Transverse colon (tissue), 4 donors: Measurements from ENCODE around the gene FAT3. TPM values are rescaled to one million over a fixed set of nuclear protein-coding genes. Genes with fewer than 3 reads are reported as not detected.

Experiments
- DNase-seq: peaks from one replicate; pipeline ENCODE4 v3.0.0-alpha.2; 2019
- H3K27ac ChIP-seq, 4 donors: fragments of 200-600 bp; sonication (generic); 2 replicates each; pipeline ENCODE4 v1.5.1; 2016 to 2018; ENCODE audit warnings: inconsistent platforms in 4 of 4
- H3K27me3 ChIP-seq: fragments of 200-600 bp; sonication (generic); 2 replicates; pipeline ENCODE4 v1.5.1; 2017; ENCODE audit warnings: inconsistent platforms
- H3K36me3 ChIP-seq, 4 donors: fragments of 200-600 bp; sonication (generic); 2 replicates each; pipeline ENCODE4 v1.5.1; 2017 to 2019; ENCODE audit warnings: inconsistent platforms in 4 of 4
- H3K4me1 ChIP-seq, 4 donors: fragments of 200-600 bp; sonication (generic); 2 replicates each; pipeline ENCODE4 v1.5.1; 2017 to 2020; ENCODE audit warnings: inconsistent platforms in 4 of 4
- H3K4me3 ChIP-seq, 4 donors: fragments of 200-600 bp; sonication (generic); 1 replicate in 1 of 4; 2 replicates in 3 of 4; pipeline versions ENCODE4 v1.5.1 to v1.6.1; 2017 to 2019; ENCODE audit warnings: inconsistent platforms in 4 of 4
- H3K9me3 ChIP-seq, 2 donors: fragments of 200-600 bp; sonication (generic); 2 replicates each; pipeline ENCODE4 v1.5.1; 2017 to 2019; ENCODE audit warnings: inconsistent platforms in 2 of 2
- EP300 ChIP-seq: sonication (generic); formaldehyde crosslinking; IDR thresholded peaks from one replicate; pipeline ENCODE4 v1.6.1; 2017; ENCODE audit warnings: antibody characterized with exemption, low read depth
- POLR2A ChIP-seq: fragments of 450-650 bp; IDR thresholded peaks from one replicate; pipeline ENCODE4 v1.6.1; 2016; ENCODE audit warnings: antibody characterized with exemption, mild to moderate bottlenecking, moderate library complexity
- POLR2AphosphoS5 ChIP-seq, 3 donors: sonication (generic); formaldehyde crosslinking; IDR thresholded peaks; one replicate each; pipeline ENCODE4 v1.6.1; 2016; ENCODE audit warnings: antibody characterized with exemption in 3 of 3
- WGBS, 2 donors: methylation state at CpG; one replicate each; pipeline ENCODE4 v1.1.5; 2018; ENCODE audit warnings: low coverage in 1 of 2; 5-methylcytosine and 5-hydroxymethylcytosine counted together
- in situ Hi-C, 4 donors: fragments of 200-750 bp; cut with MboI; loops; one replicate each; pipeline versions ENCODE4 v1.15.0 to v1.15.1; 2017; ENCODE audit warnings: low sequenced_read_pairs in 3 of 4, low pct_ligation_motif_present in 1 of 4, low pct_unique_long_range_greater_than_20kb in 1 of 4
- intact Hi-C: fragments of 100-400 bp; cut with DNase I; formaldehyde crosslinking; loops from one replicate; pipeline ENCODE4 v1.15.1; 2023; ENCODE audit warnings: low total_unique reads
- total RNA-seq, 4 donors: library from RNA; depleted of rRNA; stranded (reverse); fragments of >200 nt; gene quantifications; one replicate each; pipeline ENCODE4 v1.1.0, GENCODE V29; 2016
- TF ChIP-seq, protein P1 (sequence below), 5 experiments: fragments of 200-600 bp in 3 of 5; fragments of 450-650 bp in 2 of 5; sonication (generic) in 3 of 5; IDR thresholded peaks; 1 replicate in 2 of 5; 2 replicates in 3 of 5; pipeline ENCODE4 v1.5.1; 2016 to 2017; ENCODE audit warnings: antibody characterized with exemption in 5 of 5, inconsistent platforms in 3 of 5, mild to moderate bottlenecking in 2 of 5, moderate library complexity in 1 of 5

FAT3 gene
- total RNA-seq, 4 donors from 2014 or later = 0.40 to 1.9 (median 0.66) TPM

DNA sequence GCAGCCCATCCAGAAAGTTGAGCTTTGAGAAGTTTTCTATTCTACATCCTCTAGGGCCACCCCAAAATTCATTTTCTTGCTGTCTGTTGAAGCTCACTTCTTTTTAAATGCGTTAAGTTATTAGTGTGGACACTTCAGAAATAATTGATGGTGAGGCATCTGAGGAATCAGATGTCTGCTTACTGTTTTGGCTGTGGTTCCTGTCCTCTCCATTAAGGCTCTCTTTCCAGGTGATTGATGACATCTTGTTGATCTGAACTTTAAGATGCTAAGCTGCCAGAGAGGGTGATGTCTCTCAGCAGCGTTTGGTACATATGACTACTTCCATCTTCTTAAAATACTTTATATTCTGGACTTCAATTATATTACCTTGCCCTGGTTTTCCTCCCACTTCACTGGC is 45.2 kb downstream of the FAT3 start:
- 84 to 88% methylated on average over 2 of the region's 2 CpGs for WGBS, 2 donors
- H3K36me3 ChIP-seq = no peaks in the 10 kb centered on the region
- no peaks in the 10 kb centered on the region for H3K4me1 ChIP-seq
- intact Hi-C loops = no loop called here
- no peaks in the 10 kb centered on the region for H3K9me3 ChIP-seq
- in situ Hi-C loops = no loop called here
- DNase-seq = no peak
- TF ChIP-seq EP300 (no peak), POLR2A (no peak), POLR2AphosphoS5 (IDR thresholded peaks at IDR 0.05) (no peak)
- TF ChIP-seq, protein P1, sequence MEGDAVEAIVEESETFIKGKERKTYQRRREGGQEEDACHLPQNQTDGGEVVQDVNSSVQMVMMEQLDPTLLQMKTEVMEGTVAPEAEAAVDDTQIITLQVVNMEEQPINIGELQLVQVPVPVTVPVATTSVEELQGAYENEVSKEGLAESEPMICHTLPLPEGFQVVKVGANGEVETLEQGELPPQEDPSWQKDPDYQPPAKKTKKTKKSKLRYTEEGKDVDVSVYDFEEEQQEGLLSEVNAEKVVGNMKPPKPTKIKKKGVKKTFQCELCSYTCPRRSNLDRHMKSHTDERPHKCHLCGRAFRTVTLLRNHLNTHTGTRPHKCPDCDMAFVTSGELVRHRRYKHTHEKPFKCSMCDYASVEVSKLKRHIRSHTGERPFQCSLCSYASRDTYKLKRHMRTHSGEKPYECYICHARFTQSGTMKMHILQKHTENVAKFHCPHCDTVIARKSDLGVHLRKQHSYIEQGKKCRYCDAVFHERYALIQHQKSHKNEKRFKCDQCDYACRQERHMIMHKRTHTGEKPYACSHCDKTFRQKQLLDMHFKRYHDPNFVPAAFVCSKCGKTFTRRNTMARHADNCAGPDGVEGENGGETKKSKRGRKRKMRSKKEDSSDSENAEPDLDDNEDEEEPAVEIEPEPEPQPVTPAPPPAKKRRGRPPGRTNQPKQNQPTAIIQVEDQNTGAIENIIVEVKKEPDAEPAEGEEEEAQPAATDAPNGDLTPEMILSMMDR (IDR thresholded peaks at IDR 0.05) = no peak
- H3K27ac ChIP-seq = no peak overlapping the region
- no peak overlapping the region for H3K4me3 ChIP-seq
- H3K27me3 ChIP-seq = no peaks in the 10 kb centered on the region

DNA sequence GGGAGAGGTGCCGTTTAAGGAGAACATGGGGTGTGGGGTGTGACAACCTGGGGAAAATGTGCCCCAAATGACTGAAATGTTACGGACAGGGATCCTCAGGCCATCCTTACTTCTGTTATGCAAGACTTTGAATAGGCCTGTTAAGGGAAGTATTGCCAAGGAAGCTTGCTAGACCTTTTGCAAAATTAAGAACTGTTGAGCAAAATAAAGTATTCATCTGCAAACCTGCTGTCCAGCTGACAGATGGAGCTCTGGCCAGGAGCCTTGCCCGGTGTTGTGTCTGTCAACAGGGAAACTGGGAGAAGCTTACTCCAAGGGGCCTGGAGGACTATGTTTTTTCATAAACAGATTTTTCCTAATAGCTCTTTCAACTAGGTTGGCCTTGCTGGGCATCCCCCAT is 48.0 kb downstream of the FAT3 start:
- Histone ChIP-seq H3K27me3 (no peaks in the 10 kb centered on the region), H3K4me1 (no peaks in the 10 kb centered on the region), H3K9me3 (no peaks in the 10 kb centered on the region), H3K4me3 (no peak overlapping the region), H3K27ac (no peak overlapping the region), H3K36me3 (no peaks in the 10 kb centered on the region)
- TF ChIP-seq EP300 = no peak
- TF ChIP-seq POLR2AphosphoS5 (IDR thresholded peaks at IDR 0.05) = no peak
- no peak for TF ChIP-seq POLR2A
- TF ChIP-seq, protein P1 (IDR thresholded peaks at IDR 0.05) = no peak
- intact Hi-C loops (no loop called here), in situ Hi-C loops (no loop called here)
- DNase-seq = no peak
- WGBS, 2 donors = 72 to 73% methylated on average over 2 to 3 of the region's 3 CpGs
